ENCODE results near the gene COG8.

Gene COG8

DNA sequence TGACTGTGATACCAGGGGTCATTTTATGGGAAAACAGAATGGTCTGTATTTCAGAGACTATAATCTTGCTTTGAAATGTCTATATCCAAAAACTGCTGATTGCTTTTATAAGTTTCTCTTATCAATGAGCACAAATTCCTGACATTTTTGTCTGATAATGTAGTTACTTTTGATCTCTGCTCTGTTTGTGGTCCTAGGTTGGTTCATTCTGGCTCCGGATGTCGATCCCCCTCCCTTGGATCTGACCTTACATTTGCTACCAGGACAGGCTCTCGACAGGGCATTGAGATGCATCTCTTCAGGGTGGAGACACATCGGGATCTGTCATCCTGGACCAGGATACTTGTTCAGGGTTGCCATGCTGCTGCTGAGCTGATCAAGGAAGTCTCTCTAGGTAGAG, 55.5 kb downstream of the COG8 start:
- no peaks in the 10 kb centered on the region for H3K4me1 ChIP-seq
- H3K79me2 ChIP-seq: peaks cover 10% of the 10 kb centered on the region
- H3K27me3 ChIP-seq (ENCODE audit: control insufficient read depth, insufficient read depth, low read length): no peaks in the 10 kb centered on the region
- H3K9me3 ChIP-seq (ENCODE audit: control insufficient read depth, low read length): no peaks in the 10 kb centered on the region
- no peak overlapping the region for H3K9ac ChIP-seq
- no peak overlapping the region for H3K4me2 ChIP-seq (ENCODE audit: low read length)
- H3K27ac ChIP-seq: no peak overlapping the region
- no peak overlapping the region for H2AFZ ChIP-seq
- TF ChIP-seq, protein P1, sequence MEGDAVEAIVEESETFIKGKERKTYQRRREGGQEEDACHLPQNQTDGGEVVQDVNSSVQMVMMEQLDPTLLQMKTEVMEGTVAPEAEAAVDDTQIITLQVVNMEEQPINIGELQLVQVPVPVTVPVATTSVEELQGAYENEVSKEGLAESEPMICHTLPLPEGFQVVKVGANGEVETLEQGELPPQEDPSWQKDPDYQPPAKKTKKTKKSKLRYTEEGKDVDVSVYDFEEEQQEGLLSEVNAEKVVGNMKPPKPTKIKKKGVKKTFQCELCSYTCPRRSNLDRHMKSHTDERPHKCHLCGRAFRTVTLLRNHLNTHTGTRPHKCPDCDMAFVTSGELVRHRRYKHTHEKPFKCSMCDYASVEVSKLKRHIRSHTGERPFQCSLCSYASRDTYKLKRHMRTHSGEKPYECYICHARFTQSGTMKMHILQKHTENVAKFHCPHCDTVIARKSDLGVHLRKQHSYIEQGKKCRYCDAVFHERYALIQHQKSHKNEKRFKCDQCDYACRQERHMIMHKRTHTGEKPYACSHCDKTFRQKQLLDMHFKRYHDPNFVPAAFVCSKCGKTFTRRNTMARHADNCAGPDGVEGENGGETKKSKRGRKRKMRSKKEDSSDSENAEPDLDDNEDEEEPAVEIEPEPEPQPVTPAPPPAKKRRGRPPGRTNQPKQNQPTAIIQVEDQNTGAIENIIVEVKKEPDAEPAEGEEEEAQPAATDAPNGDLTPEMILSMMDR (IDR thresholded peaks at IDR 0.05): no peak
- no peaks in the 10 kb centered on the region for H3K36me3 ChIP-seq (ENCODE audit: control insufficient read depth, insufficient read depth, low read length)
- H3K4me3 ChIP-seq (ENCODE audit: low read depth, low read length): no peak overlapping the region

DNA sequence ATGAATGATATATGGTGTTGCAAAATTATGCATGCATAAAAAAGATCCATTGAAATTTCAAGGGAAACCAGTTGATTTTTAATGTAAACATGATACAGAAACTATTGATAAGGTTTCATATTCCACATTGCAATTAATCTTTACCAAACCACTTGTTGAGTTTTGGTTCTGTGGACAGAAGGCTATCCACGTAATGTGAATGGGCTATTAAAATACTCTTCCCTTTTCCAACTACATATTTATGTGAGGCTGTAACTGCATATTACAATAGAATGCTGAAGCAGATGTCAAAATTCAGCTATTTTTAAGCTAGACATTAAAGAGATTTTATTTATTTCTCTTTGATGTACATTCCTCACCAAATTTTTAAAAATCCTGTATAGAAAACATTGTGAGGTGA, 62.0 kb downstream of the COG8 start:
- H3K4me2 ChIP-seq (ENCODE audit: low read length): no peak overlapping the region
- no peaks in the 10 kb centered on the region for H3K27me3 ChIP-seq (ENCODE audit: control insufficient read depth, insufficient read depth, low read length)

More for the DNA sequence above, 62.0 kb downstream of the COG8 start:
- H3K36me3 ChIP-seq (ENCODE audit: control insufficient read depth, insufficient read depth, low read length): no peaks in the 10 kb centered on the region
- H3K4me1 ChIP-seq: no peaks in the 10 kb centered on the region
- no peak overlapping the region for H2AFZ ChIP-seq
- no peak overlapping the region for H3K4me3 ChIP-seq (ENCODE audit: low read depth, low read length)
- H3K9me3 ChIP-seq (ENCODE audit: control insufficient read depth, low read length): no peaks in the 10 kb centered on the region
- H3K9ac ChIP-seq: no peak overlapping the region
- no peaks in the 10 kb centered on the region for H3K79me2 ChIP-seq
- TF ChIP-seq, protein P1 (IDR thresholded peaks at IDR 0.05): no peak
- H3K27ac ChIP-seq: no peak overlapping the region

All from parathyroid adenoma (tissue), 2 donors.